HG02678 (cell line): ENCODE data around the gene FBXL7.

ENCODE experiments used
- ATAC-seq: cut with Tn5 transposase; IDR thresholded peaks from one replicate; pipeline ENCODE4 v1.9.1; 2021; ENCODE audit warnings: mild to moderate bottlenecking, moderate library complexity; ENCODE audit not compliant: unreplicated experiment

The FBXL7 gene

GRCh38 chr5:15501091-15501791 lies 1.3 kb downstream of the FBXL7 start:
- ATAC-seq = no peak

- no peak for ATAC-seq
Observed at GRCh38 chr5:15502208-15502607, 2.2 kb downstream of the FBXL7 start.

GRCh38 chr5:15506146-15506545 lies 6.2 kb downstream of the FBXL7 start:
- no peak for ATAC-seq

DNA sequence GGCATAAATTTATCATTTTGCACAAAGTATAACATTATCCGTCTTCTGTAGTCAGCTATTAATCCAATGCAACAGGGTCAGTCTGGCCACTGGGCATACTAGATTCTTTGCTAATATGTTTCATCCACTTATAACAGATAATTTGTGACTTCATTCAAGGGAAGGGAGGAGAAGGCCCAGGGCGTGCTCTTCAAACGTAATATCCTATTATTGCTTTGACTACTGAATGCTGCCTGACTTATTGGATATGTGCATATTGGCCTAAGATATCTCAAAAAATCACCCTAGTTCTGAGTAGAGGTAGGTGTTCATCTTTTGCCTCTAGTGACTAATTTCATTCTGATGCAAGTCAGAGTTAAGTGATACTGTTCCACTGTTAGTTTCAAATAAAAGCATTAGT lies 6.9 kb downstream of the FBXL7 start:
- ATAC-seq = no peak

DNA sequence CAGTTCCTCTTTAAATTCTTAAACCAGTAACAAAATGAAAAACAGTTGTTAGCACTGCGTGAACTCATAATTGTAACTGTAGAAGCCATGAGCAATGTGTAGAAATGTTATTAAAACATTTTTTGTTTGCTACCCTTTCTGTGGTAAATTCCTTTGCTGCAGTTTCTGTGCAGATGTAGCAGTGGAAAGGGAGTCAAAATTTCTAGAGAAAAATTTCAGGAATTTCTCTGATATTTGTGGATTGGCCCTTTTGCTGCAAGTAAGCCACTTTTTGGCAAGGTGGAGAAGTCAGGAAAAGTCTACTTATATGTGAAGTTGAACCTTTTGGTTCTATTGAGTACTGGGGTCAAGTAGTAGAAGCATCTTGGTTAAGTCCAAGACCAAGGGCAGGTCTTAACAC lies 10.1 kb downstream of the FBXL7 start:
- no peak for ATAC-seq

- no peak for ATAC-seq
Observed at GRCh38 chr5:15510831-15511230, 10.9 kb downstream of the FBXL7 start.

GRCh38 chr5:15513431-15513830 lies 13.5 kb downstream of the FBXL7 start:
- ATAC-seq = no peak

- no peak for ATAC-seq
Observed at GRCh38 chr5:15513911-15514310, 13.9 kb downstream of the FBXL7 start.

- ATAC-seq = no peak
Observed at GRCh38 chr5:15515229-15515628, 15.2 kb downstream of the FBXL7 start.

DNA sequence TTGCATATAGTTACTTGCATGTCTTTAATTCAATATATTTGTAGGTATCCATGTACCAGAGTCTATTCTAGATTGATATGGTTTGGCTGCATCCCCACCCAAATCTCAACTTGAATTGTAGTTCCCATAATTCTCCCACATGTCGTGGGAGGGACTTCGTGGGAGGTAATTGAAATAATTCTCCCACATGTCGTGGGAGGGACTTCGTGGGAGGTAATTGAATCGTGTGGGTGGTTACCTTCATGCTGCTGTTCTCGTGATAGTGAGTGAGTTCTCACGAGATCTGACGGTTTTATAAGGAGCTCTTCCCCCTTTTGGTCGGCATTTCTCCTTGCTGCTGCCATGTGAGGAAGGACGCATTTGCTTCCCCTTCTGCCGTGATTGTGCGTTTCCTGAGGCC lies 16.5 kb downstream of the FBXL7 start:
- no peak for ATAC-seq

- no peak for ATAC-seq
Observed at GRCh38 chr5:15518786-15519185, 18.8 kb downstream of the FBXL7 start.

DNA sequence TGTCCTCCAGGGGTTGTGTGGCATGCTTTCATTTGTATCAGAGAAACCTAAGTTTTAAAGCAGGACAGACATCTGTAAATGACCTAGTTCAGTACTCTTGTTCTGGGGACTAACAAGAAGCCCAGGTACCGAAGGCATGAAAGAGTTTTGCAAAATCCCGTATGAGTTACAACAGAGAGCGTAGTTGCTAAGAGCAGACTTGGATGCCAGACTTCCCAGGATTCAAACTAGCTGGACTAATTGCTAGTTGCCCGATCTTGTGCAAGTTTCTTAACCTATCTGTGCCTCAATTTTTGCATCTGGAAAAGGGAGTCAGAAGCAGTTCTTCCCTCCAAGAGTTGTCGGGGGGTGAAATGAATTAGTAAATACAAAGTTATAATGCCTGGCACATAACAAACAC lies 20.9 kb downstream of the FBXL7 start:
- ATAC-seq = no peak

DNA sequence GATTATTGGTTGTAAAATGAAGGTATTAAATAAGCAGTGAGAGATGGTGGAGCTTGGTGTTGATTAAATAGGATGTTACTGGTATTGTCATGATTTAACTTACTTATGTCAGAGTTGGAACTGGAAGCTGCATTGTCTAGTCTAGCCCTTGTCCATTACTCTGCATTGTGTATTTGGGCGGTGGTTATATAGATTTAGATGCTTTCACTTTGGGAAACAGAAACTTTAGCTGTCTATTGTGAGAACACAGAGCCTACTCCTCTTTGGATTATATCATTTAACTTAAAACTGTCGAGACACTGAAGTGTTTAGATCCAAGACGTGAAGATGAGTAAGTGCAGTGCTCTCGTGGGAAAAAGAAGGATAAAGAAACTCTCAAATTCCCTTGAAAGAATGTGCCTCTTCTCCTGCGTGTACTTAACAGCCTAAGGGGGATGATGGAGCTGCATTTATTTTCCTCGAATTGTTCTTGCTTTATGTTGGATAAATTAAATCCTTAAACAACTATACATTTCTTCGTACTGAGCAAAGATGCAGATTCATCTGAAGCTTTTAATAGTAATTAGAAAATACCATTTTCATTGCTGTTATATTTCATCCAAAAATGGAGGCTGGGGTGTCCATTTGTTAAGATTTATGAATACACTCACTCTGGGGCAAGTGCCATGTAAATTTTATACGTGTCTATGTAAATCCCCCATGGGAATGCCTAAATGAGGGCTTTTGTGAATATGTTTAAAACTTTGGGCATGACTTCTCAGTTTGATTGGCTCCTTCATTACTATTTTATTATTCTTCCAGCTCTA lies 21.6 kb downstream of the FBXL7 start:
- ATAC-seq = no peak

DNA sequence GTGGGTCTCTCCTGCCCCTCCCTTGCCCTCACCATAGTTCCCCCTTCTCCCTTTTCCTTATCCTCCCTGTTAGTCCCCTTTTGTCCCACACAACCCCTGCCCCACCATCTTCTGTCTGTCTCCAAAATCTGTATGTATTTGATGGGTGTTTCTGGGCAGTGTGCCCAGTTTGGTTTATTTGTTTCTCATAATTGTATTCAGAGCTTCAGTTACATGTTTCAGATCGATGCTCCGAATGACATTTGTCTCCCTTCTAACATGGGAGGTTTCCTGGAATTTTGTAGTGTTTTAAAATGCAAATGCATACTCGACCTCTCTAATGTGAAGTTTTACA lies 22.2 kb downstream of the FBXL7 start:
- ATAC-seq = no peak

GRCh38 chr5:15524712-15525111 lies 24.7 kb downstream of the FBXL7 start:
- no peak for ATAC-seq

DNA sequence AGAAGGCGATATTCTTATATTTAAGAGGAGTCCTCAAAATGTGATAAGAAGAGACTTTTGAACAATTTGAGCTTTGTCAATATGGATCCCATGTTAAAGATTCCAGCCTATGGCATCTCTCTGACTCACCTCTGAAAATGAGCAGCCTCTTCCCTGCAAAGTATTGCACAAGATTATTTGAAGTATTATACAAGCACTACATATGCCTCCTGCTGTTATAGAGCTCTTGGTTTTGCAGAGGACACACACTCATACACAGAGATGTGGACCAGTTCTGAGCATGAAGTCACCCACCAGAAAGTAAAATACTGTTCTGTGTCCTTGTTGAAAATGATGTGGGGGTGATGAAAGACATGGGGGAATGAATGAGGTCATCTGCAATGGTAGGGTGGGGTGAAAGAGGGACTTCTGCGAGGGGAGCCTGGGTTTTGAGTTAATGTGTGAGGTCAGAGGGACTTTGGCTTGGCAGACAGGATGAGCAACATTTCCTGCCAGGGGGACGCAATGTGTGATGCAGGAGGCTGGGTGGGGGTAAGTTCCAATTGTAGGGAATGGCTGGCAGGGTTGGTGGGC lies 25.8 kb downstream of the FBXL7 start:
- ATAC-seq = no peak

DNA sequence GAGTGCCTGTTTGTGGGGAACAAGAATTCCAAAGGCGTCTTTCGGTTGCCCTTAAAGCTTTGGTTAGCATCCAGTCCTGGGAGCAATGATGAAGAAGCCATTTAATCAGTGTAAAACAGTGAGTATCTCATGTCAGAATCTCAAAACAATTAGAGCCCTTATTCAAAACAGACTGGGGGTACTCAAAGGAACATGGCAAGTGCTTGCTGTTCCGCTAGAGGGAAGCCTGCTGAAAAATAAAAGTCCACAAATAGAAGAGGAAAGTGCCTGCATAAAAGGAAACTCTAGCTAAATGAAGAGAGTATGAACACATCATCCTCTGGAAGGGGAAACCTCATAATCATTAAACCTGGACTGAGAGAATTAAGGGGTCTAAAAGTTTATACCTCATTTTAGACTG lies 26.4 kb downstream of the FBXL7 start:
- ATAC-seq = no peak

- no peak for ATAC-seq
Observed at GRCh38 chr5:15528476-15528875, 28.5 kb downstream of the FBXL7 start.

DNA sequence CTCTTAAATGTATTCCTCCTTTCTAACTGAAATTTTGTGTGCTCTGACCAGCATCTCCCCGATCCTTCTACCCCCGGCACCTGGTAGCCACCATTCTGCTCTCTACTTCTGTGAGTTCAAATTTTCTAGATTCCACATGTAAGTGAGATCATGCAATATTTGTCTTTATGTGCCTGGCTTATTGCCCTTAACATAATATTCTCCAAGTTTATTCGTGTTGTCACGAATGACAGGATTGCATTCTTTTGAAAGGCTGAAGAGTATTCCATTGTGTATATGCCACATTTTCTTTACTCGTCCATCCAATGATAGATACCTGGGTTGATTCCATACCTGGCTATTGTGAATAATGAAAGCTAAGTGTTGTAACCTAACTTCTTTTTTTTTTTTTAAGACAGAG lies 29.0 kb downstream of the FBXL7 start:
- ATAC-seq = no peak

GRCh38 chr5:15529821-15530220 lies 29.8 kb downstream of the FBXL7 start:
- ATAC-seq = no peak

DNA sequence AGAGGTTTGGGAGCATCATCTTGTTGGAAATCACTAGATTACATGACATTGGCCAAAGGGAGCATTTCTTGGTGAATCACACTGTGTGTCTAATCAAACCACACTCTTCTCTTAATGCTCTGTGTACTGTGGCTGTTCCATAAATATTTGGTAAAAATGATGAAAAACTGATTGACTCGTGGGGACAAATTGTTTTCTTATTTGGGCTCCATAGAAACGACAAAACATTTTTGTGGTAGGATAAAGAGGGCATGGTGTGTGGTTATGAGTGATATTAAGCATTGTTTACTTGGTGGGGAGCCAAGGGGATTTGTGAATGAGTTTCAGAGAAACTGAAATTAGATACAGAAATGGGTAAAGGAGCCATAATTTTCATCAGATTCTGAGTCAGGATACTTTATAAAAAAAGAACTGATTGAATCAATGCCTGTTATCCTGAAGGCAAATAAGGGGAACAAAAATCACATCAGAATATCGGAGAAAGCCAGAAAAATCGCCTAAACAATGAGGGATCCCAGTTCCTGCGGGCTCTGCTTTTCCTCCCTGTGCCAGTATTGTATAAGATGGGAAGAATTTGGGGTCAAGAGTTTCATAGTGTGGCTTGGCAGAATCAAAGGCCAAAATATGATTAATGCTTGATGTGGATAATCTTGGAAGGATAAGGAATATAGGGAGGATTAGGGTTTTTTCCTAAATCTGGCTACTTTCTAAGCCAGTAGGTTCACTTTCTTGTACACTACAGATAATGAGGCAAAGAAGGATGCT lies 33.3 kb downstream of the FBXL7 start:
- no peak for ATAC-seq

DNA sequence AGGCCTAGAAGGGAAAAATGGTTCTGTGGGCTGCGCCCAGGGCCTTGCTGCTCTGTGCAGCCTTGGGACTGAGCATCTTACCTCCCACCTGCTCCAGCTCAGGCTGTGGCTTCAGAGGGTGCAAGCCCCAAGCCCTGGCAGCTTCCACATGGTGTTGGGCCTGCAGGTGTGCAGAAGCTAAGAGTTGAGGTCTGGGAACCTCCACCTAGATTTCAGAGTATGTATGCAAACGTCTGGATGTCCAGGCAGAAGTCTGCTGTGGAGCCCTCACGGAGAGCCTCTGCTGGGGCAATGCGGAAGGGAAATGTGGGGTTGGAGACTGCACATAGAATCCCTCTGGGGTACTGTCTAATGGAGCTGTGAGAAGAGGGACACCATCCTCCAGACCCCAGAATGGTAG lies 36.0 kb downstream of the FBXL7 start:
- no peak for ATAC-seq
